Ascending aorta (tissue), 2 donors: ENCODE data around the gene ACP6. TPM values are rescaled to one million over a fixed set of nuclear protein-coding genes. Genes with fewer than 3 reads are reported as not detected.

Experiments used
- DNase-seq, 2 donors: peaks; one replicate each; pipeline ENCODE4 v3.0.0-alpha.2; 2019; ENCODE audit warnings: low spot score in 2 of 2
- H3K27ac ChIP-seq, 2 donors: fragments of 200-600 bp; sonication (generic); one replicate each; pipeline ENCODE4 v1.5.1; 2016 to 2017; ENCODE audit warnings: mild to moderate bottlenecking in 1 of 2
- H3K27me3 ChIP-seq: fragments of 200-600 bp; sonication (generic); one replicate; pipeline ENCODE4 v1.5.1; 2017
- H3K36me3 ChIP-seq, 2 donors: fragments of 200-600 bp; sonication (generic); one replicate each; pipeline ENCODE4 v1.5.1; 2016
- H3K4me1 ChIP-seq, 2 donors: fragments of 200-600 bp; sonication (generic); one replicate each; pipeline ENCODE4 v1.5.1; 2016 to 2017; ENCODE audit warnings: mild to moderate bottlenecking in 1 of 2
- H3K4me3 ChIP-seq, 2 donors: fragments of 200-600 bp; sonication (generic); one replicate each; pipeline ENCODE4 v1.5.1; 2016 to 2017; ENCODE audit warnings: mild to moderate bottlenecking in 1 of 2
- H3K9me3 ChIP-seq, 2 donors: fragments of 200-600 bp; sonication (generic); one replicate each; pipeline ENCODE4 v1.5.1; 2016
- intact Hi-C: fragments of 100-400 bp; cut with DNase I; formaldehyde crosslinking; loops from one replicate; pipeline ENCODE4 v1.15.1; 2023
- total RNA-seq: library from RNA; depleted of rRNA; stranded (reverse); fragments of >200 nt; gene quantifications from one replicate; pipeline ENCODE4 v1.1.0, GENCODE V29; 2016
- TF ChIP-seq, protein P1 (sequence below), 3 experiments: fragments of 200-600 bp in 2 of 3; fragments of 450-650 bp in 1 of 3; sonication (generic) in 2 of 3; IDR thresholded peaks; one replicate each; pipeline ENCODE4 v1.5.1; 2016 to 2019; ENCODE audit warnings: antibody characterized with exemption in 3 of 3, mild to moderate bottlenecking in 1 of 3, moderate library complexity in 1 of 3

The ACP6 gene
- total RNA-seq, 1 donor from 2014 or later, result 7.5 TPM

DNA sequence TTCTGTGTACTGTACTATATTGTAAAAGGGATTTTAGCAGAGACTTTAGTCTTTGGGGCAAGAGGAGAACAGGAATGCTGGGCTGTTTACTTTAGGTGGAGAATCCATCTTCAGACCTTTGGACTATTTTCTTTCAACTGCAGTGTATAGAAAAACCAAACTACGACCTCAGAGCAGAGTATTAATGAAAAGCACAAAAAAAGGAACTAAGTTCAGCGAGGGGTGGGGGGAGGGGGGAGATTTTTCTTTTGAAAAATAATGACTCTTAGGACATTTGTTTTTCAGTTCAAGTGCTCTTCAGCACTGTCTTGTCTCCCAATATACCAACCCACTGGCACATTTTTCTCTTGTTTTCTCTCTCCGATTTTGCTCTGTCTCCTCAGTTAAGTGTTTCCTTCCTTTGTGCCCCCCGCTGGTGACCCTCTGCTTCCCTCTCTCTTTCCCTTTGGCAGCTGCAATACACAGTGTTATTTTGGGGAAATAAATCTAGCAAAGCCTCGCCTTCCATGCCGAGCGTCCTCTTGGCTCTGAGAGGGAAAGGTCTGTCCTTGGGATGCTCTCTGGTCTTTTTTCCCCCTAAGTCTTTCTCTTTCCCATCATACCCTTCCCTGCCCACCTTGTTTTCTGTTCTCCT lies 44.8 kb downstream of the ACP6 start:
- no peak for DNase-seq
- no peak overlapping the region for H3K4me3 ChIP-seq
- no peak overlapping the region for H3K27ac ChIP-seq
- TF ChIP-seq, protein P1, sequence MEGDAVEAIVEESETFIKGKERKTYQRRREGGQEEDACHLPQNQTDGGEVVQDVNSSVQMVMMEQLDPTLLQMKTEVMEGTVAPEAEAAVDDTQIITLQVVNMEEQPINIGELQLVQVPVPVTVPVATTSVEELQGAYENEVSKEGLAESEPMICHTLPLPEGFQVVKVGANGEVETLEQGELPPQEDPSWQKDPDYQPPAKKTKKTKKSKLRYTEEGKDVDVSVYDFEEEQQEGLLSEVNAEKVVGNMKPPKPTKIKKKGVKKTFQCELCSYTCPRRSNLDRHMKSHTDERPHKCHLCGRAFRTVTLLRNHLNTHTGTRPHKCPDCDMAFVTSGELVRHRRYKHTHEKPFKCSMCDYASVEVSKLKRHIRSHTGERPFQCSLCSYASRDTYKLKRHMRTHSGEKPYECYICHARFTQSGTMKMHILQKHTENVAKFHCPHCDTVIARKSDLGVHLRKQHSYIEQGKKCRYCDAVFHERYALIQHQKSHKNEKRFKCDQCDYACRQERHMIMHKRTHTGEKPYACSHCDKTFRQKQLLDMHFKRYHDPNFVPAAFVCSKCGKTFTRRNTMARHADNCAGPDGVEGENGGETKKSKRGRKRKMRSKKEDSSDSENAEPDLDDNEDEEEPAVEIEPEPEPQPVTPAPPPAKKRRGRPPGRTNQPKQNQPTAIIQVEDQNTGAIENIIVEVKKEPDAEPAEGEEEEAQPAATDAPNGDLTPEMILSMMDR (IDR thresholded peaks at IDR 0.05), result no peak
- no peaks in the 10 kb centered on the region for H3K4me1 ChIP-seq
- intact Hi-C loops, result no loop called here
- H3K27me3 ChIP-seq, result no peaks in the 10 kb centered on the region
- peaks cover 10 to 31% of the 10 kb centered on the region in 2 donors for H3K36me3 ChIP-seq
- H3K9me3 ChIP-seq, result no peaks in the 10 kb centered on the region

DNA sequence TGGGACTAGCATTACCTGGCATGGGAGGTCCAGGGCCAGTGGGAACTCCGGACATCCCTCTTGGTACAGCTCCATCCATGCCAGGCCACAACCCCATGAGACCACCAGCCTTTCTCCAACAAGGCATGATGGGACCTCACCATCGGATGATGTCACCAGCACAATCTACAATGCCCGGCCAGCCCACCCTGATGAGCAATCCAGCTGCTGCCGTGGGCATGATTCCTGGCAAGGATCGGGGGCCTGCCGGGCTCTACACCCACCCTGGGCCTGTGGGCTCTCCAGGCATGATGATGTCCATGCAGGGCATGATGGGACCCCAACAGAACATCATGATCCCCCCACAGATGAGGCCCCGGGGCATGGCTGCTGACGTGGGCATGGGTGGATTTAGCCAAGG lies 45.8 kb downstream of the ACP6 start:
- H3K36me3 ChIP-seq, result peaks cover 18 to 40% of the 10 kb centered on the region in 2 donors
- no peaks in the 10 kb centered on the region for H3K4me1 ChIP-seq
- no peaks in the 10 kb centered on the region for H3K27me3 ChIP-seq
- H3K9me3 ChIP-seq, result no peaks in the 10 kb centered on the region
- no peak overlapping the region for H3K4me3 ChIP-seq
- TF ChIP-seq, protein P1 (IDR thresholded peaks at IDR 0.05), result no peak
- no peak for DNase-seq
- intact Hi-C loops, result no loop called here
- H3K27ac ChIP-seq, result no peak overlapping the region

DNA sequence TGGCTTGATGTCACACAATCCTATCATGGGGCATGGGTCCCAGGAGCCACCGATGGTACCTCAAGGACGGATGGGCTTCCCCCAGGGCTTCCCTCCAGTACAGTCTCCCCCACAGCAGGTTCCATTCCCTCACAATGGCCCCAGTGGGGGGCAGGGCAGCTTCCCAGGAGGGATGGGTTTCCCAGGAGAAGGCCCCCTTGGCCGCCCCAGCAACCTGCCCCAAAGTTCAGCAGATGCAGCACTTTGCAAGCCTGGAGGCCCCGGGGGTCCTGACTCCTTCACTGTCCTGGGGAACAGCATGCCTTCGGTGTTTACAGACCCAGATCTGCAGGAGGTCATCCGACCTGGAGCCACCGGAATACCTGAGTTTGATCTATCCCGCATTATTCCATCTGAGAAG lies 46.3 kb downstream of the ACP6 start:
- intact Hi-C loops, result no loop called here
- peaks cover 23 to 46% of the 10 kb centered on the region in 2 donors for H3K36me3 ChIP-seq
- no peaks in the 10 kb centered on the region for H3K4me1 ChIP-seq
- TF ChIP-seq, protein P1 (IDR thresholded peaks at IDR 0.05), result no peak
- H3K9me3 ChIP-seq, result no peaks in the 10 kb centered on the region
- no peak overlapping the region for H3K27ac ChIP-seq
- H3K4me3 ChIP-seq, result no peak overlapping the region
- no peaks in the 10 kb centered on the region for H3K27me3 ChIP-seq
- DNase-seq, result no peak

DNA sequence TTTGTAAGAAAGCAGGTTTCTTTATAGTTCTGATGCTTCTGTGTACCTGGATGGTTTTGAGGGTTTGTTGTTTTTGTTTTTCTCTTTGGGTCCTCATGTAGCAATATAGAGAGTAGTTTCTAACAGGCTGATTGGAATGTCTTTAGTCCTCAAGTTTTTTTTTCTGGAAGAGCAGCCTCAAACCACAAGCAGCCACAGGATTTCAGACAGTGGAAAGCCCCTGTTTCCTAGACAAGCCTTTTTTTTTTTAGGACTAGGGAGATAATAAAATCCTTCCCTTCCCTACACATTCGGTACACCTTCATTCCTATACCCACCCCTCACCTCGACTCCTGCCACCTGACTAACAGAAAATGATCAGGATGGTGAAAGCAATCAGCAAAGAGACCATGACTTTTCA lies 47.6 kb downstream of the ACP6 start:
- TF ChIP-seq, protein P1 (IDR thresholded peaks at IDR 0.05), result no peak
- no peak overlapping the region for H3K27ac ChIP-seq
- no peaks in the 10 kb centered on the region for H3K9me3 ChIP-seq
- intact Hi-C loops, result no loop called here
- H3K4me1 ChIP-seq, result no peaks in the 10 kb centered on the region
- H3K36me3 ChIP-seq, result peaks cover 29 to 58% of the 10 kb centered on the region in 2 donors
- no peak overlapping the region for H3K4me3 ChIP-seq
- no peak for DNase-seq
- no peaks in the 10 kb centered on the region for H3K27me3 ChIP-seq

DNA sequence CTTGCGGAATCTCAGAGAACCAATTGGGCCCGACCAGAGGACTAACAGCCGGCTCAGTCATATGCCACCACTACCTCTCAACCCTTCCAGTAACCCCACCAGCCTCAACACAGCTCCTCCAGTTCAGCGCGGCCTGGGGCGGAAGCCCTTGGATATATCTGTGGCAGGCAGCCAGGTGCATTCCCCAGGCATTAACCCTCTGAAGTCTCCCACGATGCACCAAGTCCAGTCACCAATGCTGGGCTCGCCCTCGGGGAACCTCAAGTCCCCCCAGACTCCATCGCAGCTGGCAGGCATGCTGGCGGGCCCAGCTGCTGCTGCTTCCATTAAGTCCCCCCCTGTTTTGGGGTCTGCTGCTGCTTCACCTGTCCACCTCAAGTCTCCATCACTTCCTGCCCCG lies 49.8 kb downstream of the ACP6 start:
- Histone ChIP-seq H3K9me3 (no peaks in the 10 kb centered on the region), H3K27me3 (no peaks in the 10 kb centered on the region), H3K4me1 (no peaks in the 10 kb centered on the region), H3K27ac (no peak overlapping the region), H3K4me3 (no peak overlapping the region), H3K36me3 (peaks cover 43 to 79% of the 10 kb centered on the region in 2 donors)
- TF ChIP-seq, protein P1 (IDR thresholded peaks at IDR 0.05), result no peak
- intact Hi-C loops, result no loop called here
- no peak for DNase-seq

DNA sequence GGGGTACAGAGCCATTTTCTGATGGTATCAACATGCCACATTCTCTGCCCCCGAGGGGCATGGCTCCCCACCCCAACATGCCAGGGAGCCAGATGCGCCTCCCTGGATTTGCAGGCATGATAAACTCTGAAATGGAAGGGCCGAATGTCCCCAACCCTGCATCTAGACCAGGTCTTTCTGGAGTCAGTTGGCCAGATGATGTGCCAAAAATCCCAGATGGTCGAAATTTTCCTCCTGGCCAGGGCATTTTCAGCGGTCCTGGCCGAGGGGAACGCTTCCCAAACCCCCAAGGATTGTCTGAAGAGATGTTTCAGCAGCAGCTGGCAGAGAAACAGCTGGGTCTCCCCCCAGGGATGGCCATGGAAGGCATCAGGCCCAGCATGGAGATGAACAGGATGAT lies 50.6 kb downstream of the ACP6 start:
- no peak for DNase-seq
- H3K9me3 ChIP-seq, result no peaks in the 10 kb centered on the region
- peaks cover 48 to 84% of the 10 kb centered on the region in 2 donors for H3K36me3 ChIP-seq
- TF ChIP-seq, protein P1 (IDR thresholded peaks at IDR 0.05), result no peak
- H3K4me3 ChIP-seq, result no peak overlapping the region
- no peaks in the 10 kb centered on the region for H3K27me3 ChIP-seq
- no peak overlapping the region for H3K27ac ChIP-seq
- no peaks in the 10 kb centered on the region for H3K4me1 ChIP-seq
- intact Hi-C loops, result no loop called here
